Thyroid gland (tissue), 4 donors: ENCODE data around the gene BLOC1S4. TPM values are rescaled to one million over a fixed set of nuclear protein-coding genes. Genes with fewer than 3 reads are reported as not detected.

Source experiments
- DNase-seq, 2 donors: peaks; one replicate each; pipeline ENCODE4 v3.0.0-alpha.2; 2019
- H3K27ac ChIP-seq, 3 donors: fragments of 200-600 bp; sonication (generic); 1 replicate in 2 of 3; 2 replicates in 1 of 3; pipeline ENCODE4 v1.5.1; 2016 to 2019; ENCODE audit warnings: mild to moderate bottlenecking in 1 of 3, moderate library complexity in 1 of 3
- H3K27me3 ChIP-seq: fragments of 200-600 bp; sonication (generic); one replicate; pipeline ENCODE4 v1.5.1; 2019
- H3K36me3 ChIP-seq, 2 donors: fragments of 200-600 bp; sonication (generic); one replicate each; pipeline ENCODE4 v1.5.1; 2016 to 2019
- H3K4me1 ChIP-seq, 2 donors: fragments of 200-600 bp; sonication (generic); one replicate each; pipeline ENCODE4 v1.5.1; 2017 to 2019
- H3K4me3 ChIP-seq, 3 donors: fragments of 200-600 bp; sonication (generic); replicated peaks in 1 of 3; 1 replicate in 2 of 3; 2 replicates in 1 of 3; pipeline ENCODE4 v1.5.1; 2016; ENCODE audit warnings: mild to moderate bottlenecking in 1 of 3
- H3K9me3 ChIP-seq: fragments of 200-600 bp; sonication (generic); one replicate; pipeline ENCODE4 v1.5.1; 2017
- POLR2A ChIP-seq, 2 donors: fragments of 450-650 bp; IDR thresholded peaks; one replicate each; pipeline ENCODE4 v1.6.1; 2017; ENCODE audit warnings: antibody characterized with exemption in 2 of 2, mild to moderate bottlenecking in 2 of 2, moderate library complexity in 1 of 2
- WGBS, 2 donors: methylation state at CpG; one replicate each; pipeline ENCODE4 v1.1.5; 2017; 5-methylcytosine and 5-hydroxymethylcytosine counted together
- intact Hi-C: fragments of 100-400 bp; cut with DNase I; formaldehyde crosslinking; loops from one replicate; pipeline ENCODE4 v1.15.1; 2023
- total RNA-seq, 4 donors: library from RNA; depleted of rRNA; stranded (reverse); fragments of >200 nt; gene quantifications; one replicate each; pipeline ENCODE4 v1.2.3, GENCODE V29; 2016
- TF ChIP-seq, protein P1 (sequence below), 6 experiments: fragments of 200-600 bp in 3 of 6; fragments of 450-650 bp in 3 of 6; sonication (generic) in 3 of 6; IDR thresholded peaks; one replicate each; pipeline ENCODE4 v1.5.1; 2016 to 2019; ENCODE audit warnings: antibody characterized with exemption in 6 of 6, mild to moderate bottlenecking in 2 of 6, inconsistent platforms in 1 of 6, moderate library complexity in 1 of 6

The BLOC1S4 gene
- total RNA-seq, 4 donors from 2014 or later: 11.7 to 31.3 (median 22.1) TPM

DNA sequence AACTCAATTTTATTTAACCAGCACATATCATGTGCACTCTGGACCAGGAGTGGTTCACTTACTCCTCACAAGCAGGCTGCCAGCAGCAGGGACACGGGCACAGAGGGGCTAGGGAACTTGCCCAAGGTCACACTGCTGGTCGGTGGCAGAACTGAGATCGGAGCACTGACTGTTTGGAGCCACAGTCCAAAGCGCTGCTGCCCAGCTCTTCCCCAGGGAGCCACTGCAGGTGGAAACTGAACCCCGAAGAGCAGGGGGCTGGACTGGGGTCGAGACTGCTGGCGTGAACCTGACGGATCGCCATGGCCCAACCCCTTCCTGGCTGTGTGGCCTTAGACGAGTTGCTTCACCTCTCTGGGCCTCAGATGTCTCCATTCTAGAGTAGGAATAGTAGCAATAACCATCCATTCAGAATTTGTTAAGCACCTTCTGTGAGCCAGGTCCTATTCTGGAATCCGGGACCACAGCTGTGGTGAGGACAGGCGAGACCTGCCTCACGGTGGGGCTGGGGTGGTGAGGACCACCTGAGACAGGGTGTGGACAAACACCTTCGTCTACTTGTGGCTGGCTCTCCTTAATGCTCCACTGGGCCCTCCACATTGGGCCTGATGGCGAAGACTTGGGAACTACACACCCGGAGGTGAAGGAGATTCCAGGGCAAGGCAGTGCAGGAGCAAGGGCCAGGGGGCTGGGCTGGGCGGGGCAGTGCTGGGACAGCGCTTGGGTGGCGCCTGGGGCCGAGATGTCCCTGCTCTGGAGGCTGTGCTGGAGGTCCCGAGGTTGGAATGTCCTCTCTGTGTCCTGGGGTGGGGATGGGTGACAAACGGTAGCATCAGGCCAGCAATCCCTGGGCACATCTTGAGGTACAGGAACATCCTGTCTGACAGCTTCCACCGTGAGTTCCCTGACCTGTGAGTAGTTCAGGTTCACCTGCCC lies 34.6 kb downstream of the BLOC1S4 start:
- Histone ChIP-seq H3K36me3 (no peaks in the 10 kb centered on the region), H3K27me3 (no peaks in the 10 kb centered on the region), H3K9me3 (no peaks in the 10 kb centered on the region), H3K4me3 (no peak overlapping the region), H3K4me1 (peaks cover 34 to 57% of the 10 kb centered on the region in 2 donors), H3K27ac (peak overlapping the region in 2 of 3 donors; percentile 10 to 69)
- DNase-seq: no peak
- intact Hi-C loops: no loop called here
- 84 to 89% methylated on average over 19 of the region's 23 CpGs for WGBS, 2 donors
- TF ChIP-seq, protein P1, sequence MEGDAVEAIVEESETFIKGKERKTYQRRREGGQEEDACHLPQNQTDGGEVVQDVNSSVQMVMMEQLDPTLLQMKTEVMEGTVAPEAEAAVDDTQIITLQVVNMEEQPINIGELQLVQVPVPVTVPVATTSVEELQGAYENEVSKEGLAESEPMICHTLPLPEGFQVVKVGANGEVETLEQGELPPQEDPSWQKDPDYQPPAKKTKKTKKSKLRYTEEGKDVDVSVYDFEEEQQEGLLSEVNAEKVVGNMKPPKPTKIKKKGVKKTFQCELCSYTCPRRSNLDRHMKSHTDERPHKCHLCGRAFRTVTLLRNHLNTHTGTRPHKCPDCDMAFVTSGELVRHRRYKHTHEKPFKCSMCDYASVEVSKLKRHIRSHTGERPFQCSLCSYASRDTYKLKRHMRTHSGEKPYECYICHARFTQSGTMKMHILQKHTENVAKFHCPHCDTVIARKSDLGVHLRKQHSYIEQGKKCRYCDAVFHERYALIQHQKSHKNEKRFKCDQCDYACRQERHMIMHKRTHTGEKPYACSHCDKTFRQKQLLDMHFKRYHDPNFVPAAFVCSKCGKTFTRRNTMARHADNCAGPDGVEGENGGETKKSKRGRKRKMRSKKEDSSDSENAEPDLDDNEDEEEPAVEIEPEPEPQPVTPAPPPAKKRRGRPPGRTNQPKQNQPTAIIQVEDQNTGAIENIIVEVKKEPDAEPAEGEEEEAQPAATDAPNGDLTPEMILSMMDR (IDR thresholded peaks at IDR 0.05): no peak
- no peak for TF ChIP-seq POLR2A (IDR thresholded peaks at IDR 0.05)

DNA sequence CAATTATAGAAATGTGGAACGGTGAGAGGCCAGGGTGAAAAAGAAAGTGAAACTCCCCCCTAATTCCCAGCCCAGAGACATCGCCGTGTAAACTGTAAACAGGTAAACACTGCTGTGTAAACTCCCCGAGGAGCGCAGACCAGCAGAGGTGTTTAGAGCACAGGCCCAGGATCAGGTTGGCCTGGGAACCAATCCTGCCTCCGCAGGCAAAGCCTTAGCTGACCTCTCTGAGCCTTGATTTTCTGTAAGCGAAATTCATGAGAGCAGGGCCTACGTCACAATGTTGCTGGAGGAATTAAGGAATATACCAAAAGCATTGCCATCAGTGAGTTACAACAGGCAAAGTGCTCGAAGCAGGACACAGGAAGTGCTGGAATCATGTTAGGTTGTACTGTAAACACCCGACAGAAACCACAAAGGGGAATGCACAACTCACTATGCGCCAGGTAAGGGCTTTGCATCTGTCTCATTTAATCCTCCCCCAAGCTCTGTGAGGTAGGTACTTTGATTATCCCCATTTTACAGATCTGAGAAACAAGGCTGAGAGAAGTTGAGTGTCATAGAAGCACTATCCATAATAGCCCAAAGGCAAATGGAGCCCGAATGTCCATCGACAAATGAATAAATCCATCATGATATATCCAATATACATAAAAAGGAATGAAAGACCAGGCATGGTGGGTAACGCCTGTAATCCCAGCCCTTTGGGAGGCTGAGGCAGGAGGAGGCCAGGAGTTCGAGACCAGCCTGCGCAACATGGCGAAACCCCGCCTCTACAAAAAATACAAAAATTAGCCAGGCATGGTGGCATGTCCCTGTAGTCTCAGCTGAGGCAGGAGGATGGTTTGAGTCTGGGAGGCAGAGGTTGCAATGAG lies 35.9 kb downstream of the BLOC1S4 start:
- WGBS, 2 donors: 80 to 83% methylated on average over 18 of the region's 18 CpGs

DNA sequence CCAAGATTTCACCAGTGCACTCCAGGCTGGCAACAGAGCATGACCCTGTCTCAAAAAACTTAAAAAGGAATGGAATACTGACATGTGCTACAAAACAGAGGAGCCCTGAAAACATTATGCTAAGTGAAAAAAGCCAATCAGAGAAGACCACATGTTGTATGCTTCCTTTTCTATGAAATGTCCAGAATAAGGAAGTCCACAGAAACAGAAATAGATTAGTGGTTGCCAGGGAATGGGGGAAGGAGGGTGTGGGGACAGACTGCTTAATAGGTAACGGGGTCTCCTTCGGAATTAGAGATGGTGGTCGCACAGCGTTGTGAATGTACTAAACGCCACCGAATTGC lies 36.5 kb downstream of the BLOC1S4 start:
- peaks cover 24 to 48% of the 10 kb centered on the region in 2 donors for H3K4me1 ChIP-seq
- intact Hi-C loops: no loop called here
- H3K36me3 ChIP-seq: no peaks in the 10 kb centered on the region
- no peak for TF ChIP-seq POLR2A (IDR thresholded peaks at IDR 0.05)
- TF ChIP-seq, protein P1 (IDR thresholded peaks at IDR 0.05): no peak
- no peak overlapping the region for H3K4me3 ChIP-seq
- no peak for DNase-seq
- H3K27ac ChIP-seq: no peak overlapping the region
- WGBS, 2 donors: 89 to 94% methylated on average over 6 of the region's 6 CpGs
- H3K27me3 ChIP-seq: no peaks in the 10 kb centered on the region
- H3K9me3 ChIP-seq: no peaks in the 10 kb centered on the region

More for the DNA sequence above, 35.9 kb downstream of the BLOC1S4 start:
- Histone ChIP-seq H3K9me3 (no peaks in the 10 kb centered on the region), H3K27me3 (no peaks in the 10 kb centered on the region), H3K4me3 (no peak overlapping the region), H3K36me3 (no peaks in the 10 kb centered on the region), H3K27ac (no peak overlapping the region), H3K4me1 (peaks cover 28 to 55% of the 10 kb centered on the region in 2 donors)
- intact Hi-C loops: no loop called here
- DNase-seq: peak in 1 of 2 donors; percentile 15
- no peak for TF ChIP-seq POLR2A (IDR thresholded peaks at IDR 0.05)
- TF ChIP-seq, protein P1 (IDR thresholded peaks at IDR 0.05): no peak

DNA sequence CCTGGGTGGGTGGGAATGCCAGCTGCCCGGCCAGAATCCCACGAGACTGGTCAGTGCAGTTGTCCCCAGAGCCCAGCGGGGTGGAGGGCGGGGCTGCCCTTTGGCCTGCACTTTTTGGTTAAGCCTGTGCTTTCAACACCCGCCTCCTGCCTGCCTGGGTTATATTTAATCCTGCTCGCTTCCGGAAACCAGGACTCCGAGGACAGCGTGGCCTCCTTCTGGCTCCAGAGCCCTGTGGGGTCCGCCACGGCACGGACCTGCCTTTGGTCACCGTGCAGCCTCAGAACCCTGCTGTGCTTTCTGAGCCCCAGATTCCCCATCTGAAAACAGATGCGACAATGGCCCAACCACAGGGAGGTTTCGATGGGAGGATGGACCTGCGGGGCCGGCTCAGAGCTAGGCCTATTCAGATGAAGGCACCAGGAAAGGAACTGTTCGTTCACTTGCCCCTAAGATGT lies 37.2 kb downstream of the BLOC1S4 start:
- H3K27me3 ChIP-seq: no peaks in the 10 kb centered on the region
- no peak for DNase-seq
- H3K4me3 ChIP-seq: no peak overlapping the region
- intact Hi-C loops: no loop called here
- WGBS, 2 donors: 88 to 89% methylated on average over 14 to 16 of the region's 18 CpGs
- no peaks in the 10 kb centered on the region for H3K36me3 ChIP-seq
- no peak for TF ChIP-seq POLR2A (IDR thresholded peaks at IDR 0.05)
- TF ChIP-seq, protein P1 (IDR thresholded peaks at IDR 0.05): no peak
- H3K9me3 ChIP-seq: no peaks in the 10 kb centered on the region
- H3K27ac ChIP-seq: no peak overlapping the region
- peaks cover 17 to 42% of the 10 kb centered on the region in 2 donors for H3K4me1 ChIP-seq
